Subcutaneous adipose tissue (tissue), 4 donors: ENCODE measurements around the gene ADAM12. TPM values are rescaled to one million over a fixed set of nuclear protein-coding genes. Genes with fewer than 3 reads are reported as not detected.

Experiments used
- CTCF ChIP-seq: fragments of 450-650 bp; IDR thresholded peaks from one replicate; pipeline ENCODE4 v1.5.1; 2016; ENCODE audit warnings: low read depth, mild to moderate bottlenecking, control low read depth, antibody characterized with exemption, moderate library complexity
- total RNA-seq, 4 donors: library from RNA; depleted of rRNA; stranded (reverse); fragments of >200 nt; gene quantifications; one replicate each; pipeline ENCODE4 v1.1.0, GENCODE V29; 2016

The ADAM12 gene
- total RNA-seq, 4 donors from 2014 or later: 11.5 to 20.4 (median 14.5) TPM

GRCh38 chr10:126288547-126289493, 99.5 kb downstream of the ADAM12 start:
- TF ChIP-seq CTCF: no peak

GRCh38 chr10:126286256-126286780, 102.0 kb downstream of the ADAM12 start:
- no peak for TF ChIP-seq CTCF

- TF ChIP-seq CTCF: no peak
These were observed 105.0 kb downstream of the ADAM12 start for GRCh38 chr10:126283307-126283706.

GRCh38 chr10:126278851-126279250, 109.4 kb downstream of the ADAM12 start:
- TF ChIP-seq CTCF: no peak

GRCh38 chr10:126277181-126277580, 111.1 kb downstream of the ADAM12 start:
- TF ChIP-seq CTCF: no peak

- TF ChIP-seq CTCF: no peak
These were observed 115.8 kb downstream of the ADAM12 start for GRCh38 chr10:126272526-126272925.

- no peak for TF ChIP-seq CTCF
These were observed 118.2 kb downstream of the ADAM12 start for GRCh38 chr10:126270111-126270510.
